ENCODE data around the gene AFF1.

GRCh38 chr4:86916392-86916791 is 18.4 kb upstream of the AFF1 start:
- TF ChIP-seq POLR2A (IDR thresholded peaks at IDR 0.05; ENCODE audit: low read depth, low read length) (no peak), TAF1 (IDR thresholded peaks at IDR 0.05; ENCODE audit: low read depth, low read length) (no peak)
